B cell (primary cell): ENCODE measurements around the gene CLRN2. TPM values are rescaled to one million over a fixed set of nuclear protein-coding genes. Genes with fewer than 3 reads are reported as not detected.
A peak's percentile ranks its signal among the peaks of the same experiment; 100 is the strongest.

Experiments
- ATAC-seq: fragments of 200-7000 bp; cut with Tn5 transposase; one replicate; pipeline ENCODE4 v1.10.0; 2021; ENCODE audit warnings: low read depth, mild to moderate bottlenecking, moderate number of reproducible peaks, moderate library complexity
- CTCF ChIA-PET: fragments of 350-600 bp; sonication (Branson Sonifier 250); formaldehyde crosslinking; loops from one replicate; lab custom pipeline; 2021; ENCODE audit warnings: antibody characterized with exemption, inconsistent platforms; lab: Charles Lee
- POLR2A ChIA-PET: fragments of 350-600 bp; sonication (Branson Sonifier 250); formaldehyde crosslinking; loops from one replicate; lab custom pipeline; 2021; ENCODE audit warnings: antibody characterized with exemption; lab: Charles Lee
- DNase-seq: peaks from one replicate; pipeline ENCODE4 v3.0.0; 2013
- H2AFZ ChIP-seq: 2 replicates; pipeline ENCODE4 v1.6.1; 2012; ENCODE audit warnings: mild to moderate bottlenecking, low read depth, low read length; ENCODE audit not compliant: insufficient read depth, poor library complexity, severe bottlenecking
- H3K27ac ChIP-seq, 2 donors: 1 replicate in 1 of 2; 2 replicates in 1 of 2; pipeline ENCODE4 v1.5.1; 2012 to 2013; ENCODE audit warnings: low read length in 2 of 2, mild to moderate bottlenecking in 2 of 2, moderate library complexity in 1 of 2
- H3K27me3 ChIP-seq, 4 experiments: fragments of 200-600 bp in 1 of 4; sonication (generic) in 1 of 4; replicated peaks in 1 of 4; 1 replicate in 2 of 4; 2 replicates in 2 of 4; pipeline versions ENCODE4 v1.6.1 to v1.7.0; 2013 to 2016; ENCODE audit warnings: low read length in 3 of 4, mild to moderate bottlenecking in 2 of 4, mixed read lengths in 1 of 4, moderate library complexity in 1 of 4; ENCODE audit not compliant: insufficient read depth in 4 of 4, control insufficient read depth in 3 of 4; ENCODE audit errors: control extremely low read depth in 1 of 4
- H3K36me3 ChIP-seq, 2 experiments: replicated peaks in 1 of 2; 1 replicate in 1 of 2; 2 replicates in 1 of 2; pipeline versions ENCODE4 v1.6.1 to v1.7.1; 2013; ENCODE audit warnings: low read length in 1 of 2; ENCODE audit not compliant: insufficient read depth in 2 of 2, control insufficient read depth in 1 of 2; ENCODE audit errors: control extremely low read depth in 1 of 2, extremely low read depth in 1 of 2
- H3K4me1 ChIP-seq, 2 donors: fragments of 200-600 bp in 1 of 2; sonication (generic) in 1 of 2; 1 replicate in 1 of 2; 2 replicates in 1 of 2; pipeline versions ENCODE4 v1.5.1 to v1.6.1; 2013 to 2017; ENCODE audit warnings: low read length in 2 of 2; ENCODE audit not compliant: control insufficient read depth in 2 of 2, insufficient read depth in 2 of 2
- H3K4me2 ChIP-seq: replicated peaks from 2 replicates; pipeline ENCODE3; 2012; ENCODE audit warnings: mild to moderate bottlenecking, low read depth, low read length; ENCODE audit not compliant: poor library complexity, severe bottlenecking
- H3K4me3 ChIP-seq, 5 experiments: fragments of 200-600 bp in 1 of 5; sonication (generic) in 1 of 5; 1 replicate in 3 of 5; 2 replicates in 2 of 5; pipeline versions ENCODE4 v1.5.1 to v1.7.0; 2011 to 2016; ENCODE audit warnings: low read length in 4 of 5, mild to moderate bottlenecking in 4 of 5, low read depth in 2 of 5, control low read depth in 1 of 5, moderate library complexity in 1 of 5; ENCODE audit not compliant: insufficient read depth in 1 of 5; ENCODE audit errors: control extremely low read depth in 1 of 5, extremely low read depth in 1 of 5
- H3K79me2 ChIP-seq: fragments of 200-600 bp; sonication (generic); one replicate; pipeline ENCODE4 v1.6.0; 2016; ENCODE audit warnings: low read length; ENCODE audit not compliant: control insufficient read depth, insufficient read depth
- H3K9ac ChIP-seq: fragments of 200-600 bp; sonication (generic); 2 replicates; pipeline ENCODE4 v1.6.1; 2017; ENCODE audit warnings: mild to moderate bottlenecking, low read length, moderate library complexity
- H3K9me3 ChIP-seq, 3 donors: one replicate each; pipeline versions ENCODE4 v1.6.1 to v1.7.1; 2013; ENCODE audit warnings: low read length in 2 of 3; ENCODE audit not compliant: control insufficient read depth in 2 of 3, insufficient read depth in 1 of 3; ENCODE audit errors: control extremely low read depth in 1 of 3
- H4K20me1 ChIP-seq: 2 replicates; pipeline ENCODE4 v1.6.0; 2012; ENCODE audit warnings: mild to moderate bottlenecking, low read length; ENCODE audit not compliant: insufficient read depth, control insufficient read depth, poor library complexity, severe bottlenecking
- H3K27ac Mint-ChIP-seq: one replicate; pipeline ENCODE4 v1.8.0; 2021; ENCODE audit warnings: mixed read lengths
- H3K27me3 Mint-ChIP-seq: one replicate; pipeline ENCODE4 v1.8.0; 2021; ENCODE audit warnings: mixed read lengths
- H3K4me1 Mint-ChIP-seq: one replicate; pipeline ENCODE4 v1.8.0; 2021; ENCODE audit warnings: mixed read lengths
- H3K4me3 Mint-ChIP-seq: one replicate; pipeline ENCODE4 v1.8.0; 2021; ENCODE audit warnings: mixed read lengths
- H3K9me3 Mint-ChIP-seq: one replicate; pipeline ENCODE4 v1.8.0; 2022; ENCODE audit warnings: mixed read lengths; ENCODE audit not compliant: insufficient read depth
- CTCF ChIP-seq: fragments of 200-600 bp; IDR thresholded peaks from one replicate; pipeline ENCODE4 v1.8.0; 2022; ENCODE audit warnings: antibody characterized with exemption, mild to moderate bottlenecking
- EZH2 ChIP-seq: IDR thresholded peaks from 2 replicates; pipeline ENCODE4 v1.6.1; 2012; ENCODE audit warnings: borderline replicate concordance, low read depth, mild to moderate bottlenecking, moderate library complexity, low read length; ENCODE audit not compliant: insufficient read depth, poor library complexity, severe bottlenecking
- WGBS: methylation state at CpG from one replicate; pipeline ENCODE4 v1.1.5; 2013; ENCODE audit warnings: missing lambda C conversion rate; ENCODE audit not compliant: insufficient coverage; 5-methylcytosine and 5-hydroxymethylcytosine counted together
- intact Hi-C: fragments of 100-400 bp; cut with micrococcal nuclease; formaldehyde crosslinking; loops from one replicate; pipeline ENCODE4 v1.10.0; 2022
- polyA plus RNA-seq: library from polyadenylated mRNA; depleted of rRNA; stranded (reverse); fragments of >200 nt; gene quantifications from 2 replicates; pipeline ENCODE4 v1.2.3, GENCODE V29; 2012
- total RNA-seq, 2 donors: library from RNA; stranded (reverse); fragments of 120-200 nt in 1 of 2; gene quantifications; 1 replicate in 1 of 2; 2 replicates in 1 of 2; pipeline versions ENCODE4 v1.2.3 to v1.2.4, GENCODE V29; 2013 to 2022

Gene CLRN2
- total and polyA plus RNA-seq, 2 donors (not counting 1 experiment from before 2014, with no cell fraction given): not detected

- Mint-ChIP-seq H3K9me3 (no peaks in the 10 kb centered on the region), H3K4me1 (peaks cover 19% of the 10 kb centered on the region), H3K27me3 (peaks cover 19% of the 10 kb centered on the region), H3K4me3 (peak within 1 kb of the TSS; percentile 87), H3K27ac (peak within 1 kb of the TSS; percentile 16)
- no peaks in the 10 kb centered on the region for H3K36me3 ChIP-seq
- H3K27ac ChIP-seq: no peak within 1 kb of the TSS
- ChIA-PET CTCF (interaction anchor here (1.4 to 2.6 kb wide), 2 partner anchors 36 to 297 kb away, joined by 5 to 7 read pairs; no protein-coding TSS in a partner anchor), POLR2A (no interaction called here)
- under 1% methylated on average over 51 of the region's 65 CpGs for WGBS
- peaks cover 11 to 16% of the 10 kb centered on the region in 2 donors for H3K4me1 ChIP-seq
- H3K4me3 ChIP-seq: peak within 1 kb of the TSS; percentile 48 to 79 (median 61)
- no peaks in the 10 kb centered on the region for H3K79me2 ChIP-seq
- peak; percentile 94 for ATAC-seq
- no peaks in the 10 kb centered on the region for H4K20me1 ChIP-seq
- peak within 1 kb of the TSS; percentile 89 for H2AFZ ChIP-seq
- H3K4me2 ChIP-seq: peak within 1 kb of the TSS; percentile 90
- TF ChIP-seq CTCF: no peak
- TF ChIP-seq EZH2: no peak
- DNase-seq: peak; percentile 73
- H3K27me3 ChIP-seq: no peaks in the 10 kb centered on the region
- intact Hi-C loops: loop anchor here (2.0 kb wide), 1 partner anchor 65 kb away; the partner anchor contains the start of gene LAP3
- no peaks in the 10 kb centered on the region for H3K9me3 ChIP-seq
- H3K9ac ChIP-seq: peak within 1 kb of the TSS; percentile 73
Observed at GRCh38 chr4:17511950-17512795, 2.8 kb upstream of the CLRN2 start, which contains the start of gene QDPR. Gene QDPR, minus strand, starts transcription at chr4:17512090. Its CDS starts 36 bp downstream, at chr4:17512054.
